HepG2 (cell line): ENCODE measurements around the gene NFS1. TPM values are rescaled to one million over a fixed set of nuclear protein-coding genes. Genes with fewer than 3 reads are reported as not detected.
A peak's percentile ranks its signal among the peaks of the same experiment; 100 is the strongest.

Experiments used
- AHR ChIP-seq: IDR thresholded peaks from 2 replicates; pipeline ENCODE4 v1.6.1; 2018; ENCODE audit warnings: missing genetic modification reagents, missing compliant biosample characterization
- BORCS8-MEF2B ChIP-seq: sonication (generic); formaldehyde crosslinking; IDR thresholded peaks from 2 replicates; pipeline ENCODE4 v1.8.0; 2022; ENCODE audit warnings: mild to moderate bottlenecking, missing genetic modification reagents
- ETV6 ChIP-seq: sonication (generic); formaldehyde crosslinking; conservative IDR thresholded peaks from 2 replicates; pipeline ENCODE4 v1.4.0; 2020; ENCODE audit warnings: missing genetic modification reagents
- GATAD1 ChIP-seq: IDR thresholded peaks from 2 replicates; pipeline ENCODE4 v1.6.1; 2016; ENCODE audit warnings: missing genetic modification reagents, missing compliant biosample characterization
- MAF1 ChIP-seq: sonication (generic); formaldehyde crosslinking; IDR thresholded peaks from 2 replicates; pipeline ENCODE4 v1.5.0; 2020; ENCODE audit warnings: missing genetic modification reagents, borderline replicate concordance
- MZF1 ChIP-seq: sonication (generic); formaldehyde crosslinking; IDR thresholded peaks from 2 replicates; pipeline ENCODE4 v1.8.1; 2023; ENCODE audit warnings: mild to moderate bottlenecking, missing genetic modification reagents, borderline replicate concordance
- NFE2 ChIP-seq: sonication (generic); formaldehyde crosslinking; IDR thresholded peaks from 2 replicates; pipeline ENCODE4 v1.4.0; 2020; ENCODE audit warnings: missing genetic modification reagents
- NR3C1 ChIP-seq: sonication (generic); formaldehyde crosslinking; IDR thresholded peaks from 2 replicates; pipeline ENCODE4 v1.4.0; 2020; ENCODE audit warnings: missing genetic modification reagents
- PAWR ChIP-seq: sonication (generic); formaldehyde crosslinking; IDR thresholded peaks from 2 replicates; pipeline ENCODE4 v1.4.0; 2020; ENCODE audit warnings: missing genetic modification reagents, mild to moderate bottlenecking, borderline replicate concordance
- PHB2 ChIP-seq: fragments of 450-650 bp; IDR thresholded peaks from 2 replicates; pipeline ENCODE4 v1.6.1; 2018; ENCODE audit not compliant: partially characterized antibody
- RFX1 ChIP-seq: fragments of 450-650 bp; IDR thresholded peaks from 2 replicates; pipeline ENCODE4 v1.6.1; 2017
- SNAPC2 ChIP-seq: sonication (generic); formaldehyde crosslinking; IDR thresholded peaks from 2 replicates; pipeline ENCODE4 v1.8.1; 2022; ENCODE audit warnings: mild to moderate bottlenecking, missing genetic modification reagents
- SRY ChIP-seq: sonication (generic); formaldehyde crosslinking; IDR thresholded peaks from 2 replicates; pipeline ENCODE4 v1.8.0; 2022; ENCODE audit warnings: mild to moderate bottlenecking, missing genetic modification reagents
- TRIM24 ChIP-seq: sonication (generic); formaldehyde crosslinking; IDR thresholded peaks from 2 replicates; pipeline ENCODE4 v1.8.0; 2022; ENCODE audit warnings: mild to moderate bottlenecking, missing genetic modification reagents
- ZNF292 ChIP-seq: sonication (generic); formaldehyde crosslinking; IDR thresholded peaks from 2 replicates; pipeline ENCODE4 v1.8.1; 2022; ENCODE audit warnings: mild to moderate bottlenecking, low read depth, missing genetic modification reagents, borderline replicate concordance
- ZNF761 ChIP-seq: sonication (generic); formaldehyde crosslinking; conservative IDR thresholded peaks from 2 replicates; pipeline ENCODE4 v1.4.0; 2020; ENCODE audit warnings: mild to moderate bottlenecking, missing genetic modification reagents
- ZNF841 ChIP-seq: sonication (generic); formaldehyde crosslinking; IDR thresholded peaks from 2 replicates; pipeline ENCODE4 v1.8.1; 2023; ENCODE audit warnings: missing genetic modification reagents, borderline replicate concordance
- ZSCAN12 ChIP-seq: sonication (generic); formaldehyde crosslinking; IDR thresholded peaks from 2 replicates; pipeline ENCODE4 v1.9.0; 2021; ENCODE audit warnings: mild to moderate bottlenecking, missing genetic modification reagents
- ZSCAN21 ChIP-seq: sonication (generic); formaldehyde crosslinking; IDR thresholded peaks from 2 replicates; pipeline ENCODE4 v1.8.0; 2022; ENCODE audit warnings: mild to moderate bottlenecking, missing genetic modification reagents, moderate library complexity, borderline replicate concordance
- polyA plus RNA-seq, 8 experiments: library from polyadenylated mRNA; depleted of rRNA in 3 of 8; stranded (reverse) in 7 of 8; unstranded in 1 of 8; fragments of >200 nt; fragmentation: Illumina TruSeq in 4 of 8; extraction: Trizol in 4 of 8; gene quantifications; 2 replicates each; pipeline versions ENCODE4 v1.2.1 to v1.2.3, GENCODE V29; 2011 to 2016; ENCODE audit warnings: low read depth in 4 of 8, missing spikeins in 1 of 8, mixed read lengths in 1 of 8; ENCODE audit not compliant: insufficient read depth in 1 of 8
- total RNA-seq, 5 experiments: library from RNA; depleted of rRNA; stranded (reverse); fragments of >200 nt; fragmentation: Illumina TruSeq; extraction: Trizol; gene quantifications; 2 replicates each; pipeline ENCODE4 v1.2.3, GENCODE V29; 2016; ENCODE audit warnings: low read depth in 1 of 5
- TF ChIP-seq, protein P1 (sequence below): sonication (generic); formaldehyde crosslinking; IDR thresholded peaks from 2 replicates; pipeline ENCODE4 v1.4.0; 2020; ENCODE audit warnings: missing genetic modification reagents, mild to moderate bottlenecking, borderline replicate concordance
- TF ChIP-seq, protein P2 (sequence below): sonication (generic); formaldehyde crosslinking; IDR thresholded peaks from 2 replicates; pipeline ENCODE4 v1.5.0; 2020; ENCODE audit warnings: missing genetic modification reagents
- TF ChIP-seq, protein P3 (sequence below): sonication (generic); formaldehyde crosslinking; IDR thresholded peaks from 2 replicates; pipeline ENCODE4 v1.9.0; 2021; ENCODE audit warnings: missing genetic modification reagents, borderline replicate concordance
- TF ChIP-seq, protein P4 (sequence below): sonication (generic); formaldehyde crosslinking; IDR thresholded peaks from 2 replicates; pipeline ENCODE4 v1.5.1; 2020; ENCODE audit warnings: missing genetic modification reagents, mild to moderate bottlenecking, borderline replicate concordance

NFS1 gene
- total and polyA plus RNA-seq, 2 of the 13 experiments (the other 11 are each of a cell fraction or from before 2014, with no cell fraction given) = 65.9 to 88.1 TPM

DNA sequence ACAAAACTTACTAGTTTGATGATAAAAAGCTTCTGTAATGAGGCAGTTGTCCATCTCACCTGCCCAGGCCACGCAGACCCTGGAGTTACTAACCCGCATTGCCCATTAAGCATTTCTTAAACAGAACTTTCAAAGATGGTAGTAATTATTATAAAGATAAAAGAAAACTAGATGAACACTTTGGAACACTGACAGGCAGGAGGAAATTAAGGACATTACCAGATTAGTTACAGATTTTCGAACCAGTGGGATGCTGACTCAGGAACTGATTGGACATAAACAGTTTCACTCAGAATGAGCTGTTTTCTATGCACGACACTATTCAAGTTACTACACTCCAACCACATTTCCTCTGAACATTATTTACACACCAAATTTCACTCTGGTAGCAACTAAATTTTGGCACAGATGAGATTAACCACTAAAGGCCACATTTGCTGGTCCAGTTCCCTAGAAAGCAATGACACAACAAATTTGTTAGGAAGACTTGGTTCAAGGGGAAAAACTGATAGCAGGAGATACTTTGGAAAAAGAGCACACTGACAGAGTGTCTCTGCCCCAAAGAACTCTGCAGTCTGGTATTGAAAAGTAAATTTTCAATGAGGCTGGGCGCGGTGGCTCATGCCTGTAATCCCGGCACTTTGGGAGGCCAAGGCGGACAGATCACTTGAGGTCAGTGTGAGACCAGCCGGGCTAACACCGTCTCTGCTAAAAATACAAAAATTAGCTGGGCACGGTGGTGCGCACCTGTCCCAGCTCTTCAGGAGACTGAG is 3.1 kb upstream of the NFS1 start (continued):
- peak; percentile 33; the same call in 1 of the 2 replicates for TF ChIP-seq ZNF841
- TF ChIP-seq, protein P1, sequence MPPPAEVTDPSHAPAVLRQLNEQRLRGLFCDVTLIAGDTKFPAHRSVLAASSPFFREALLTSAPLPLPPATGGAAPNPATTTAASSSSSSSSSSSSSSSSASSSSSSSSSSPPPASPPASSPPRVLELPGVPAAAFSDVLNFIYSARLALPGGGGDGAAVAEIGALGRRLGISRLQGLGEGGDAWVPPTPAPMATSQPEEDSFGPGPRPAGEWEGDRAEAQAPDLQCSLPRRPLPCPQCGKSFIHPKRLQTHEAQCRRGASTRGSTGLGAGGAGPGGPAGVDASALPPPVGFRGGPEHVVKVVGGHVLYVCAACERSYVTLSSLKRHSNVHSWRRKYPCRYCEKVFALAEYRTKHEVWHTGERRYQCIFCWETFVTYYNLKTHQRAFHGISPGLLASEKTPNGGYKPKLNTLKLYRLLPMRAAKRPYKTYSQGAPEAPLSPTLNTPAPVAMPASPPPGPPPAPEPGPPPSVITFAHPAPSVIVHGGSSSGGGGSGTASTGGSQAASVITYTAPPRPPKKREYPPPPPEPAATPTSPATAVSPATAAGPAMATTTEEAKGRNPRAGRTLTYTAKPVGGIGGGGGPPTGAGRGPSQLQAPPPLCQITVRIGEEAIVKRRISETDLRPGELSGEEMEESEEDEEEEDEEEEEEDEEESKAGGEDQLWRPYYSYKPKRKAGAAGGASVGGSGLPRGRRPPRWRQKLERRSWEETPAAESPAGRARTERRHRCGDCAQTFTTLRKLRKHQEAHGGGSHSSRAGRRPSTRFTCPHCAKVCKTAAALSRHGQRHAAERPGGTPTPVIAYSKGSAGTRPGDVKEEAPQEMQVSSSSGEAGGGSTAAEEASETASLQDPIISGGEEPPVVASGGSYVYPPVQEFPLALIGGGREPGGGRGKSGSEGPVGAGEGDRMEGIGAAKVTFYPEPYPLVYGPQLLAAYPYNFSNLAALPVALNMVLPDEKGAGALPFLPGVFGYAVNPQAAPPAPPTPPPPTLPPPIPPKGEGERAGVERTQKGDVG (CRISPR knock-in tag) = no peak
- TF ChIP-seq RFX1 = no peak
- no peak for TF ChIP-seq PAWR (CRISPR knock-in tag)
- peak; percentile 77; the same call in 1 of the 2 replicates for TF ChIP-seq SNAPC2 (CRISPR knock-in tag)
- TF ChIP-seq BORCS8-MEF2B (CRISPR knock-in tag) = peak; percentile 82; the same call in 1 of the 2 replicates
- TF ChIP-seq PHB2 = no peak
- TF ChIP-seq, protein P2, sequence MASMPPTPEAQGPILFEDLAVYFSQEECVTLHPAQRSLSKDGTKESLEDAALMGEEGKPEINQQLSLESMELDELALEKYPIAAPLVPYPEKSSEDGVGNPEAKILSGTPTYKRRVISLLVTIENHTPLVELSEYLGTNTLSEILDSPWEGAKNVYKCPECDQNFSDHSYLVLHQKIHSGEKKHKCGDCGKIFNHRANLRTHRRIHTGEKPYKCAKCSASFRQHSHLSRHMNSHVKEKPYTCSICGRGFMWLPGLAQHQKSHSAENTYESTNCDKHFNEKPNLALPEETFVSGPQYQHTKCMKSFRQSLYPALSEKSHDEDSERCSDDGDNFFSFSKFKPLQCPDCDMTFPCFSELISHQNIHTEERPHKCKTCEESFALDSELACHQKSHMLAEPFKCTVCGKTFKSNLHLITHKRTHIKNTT = no peak
- TF ChIP-seq ZNF761 (CRISPR knock-in tag) = no peak
- TF ChIP-seq, protein P3, sequence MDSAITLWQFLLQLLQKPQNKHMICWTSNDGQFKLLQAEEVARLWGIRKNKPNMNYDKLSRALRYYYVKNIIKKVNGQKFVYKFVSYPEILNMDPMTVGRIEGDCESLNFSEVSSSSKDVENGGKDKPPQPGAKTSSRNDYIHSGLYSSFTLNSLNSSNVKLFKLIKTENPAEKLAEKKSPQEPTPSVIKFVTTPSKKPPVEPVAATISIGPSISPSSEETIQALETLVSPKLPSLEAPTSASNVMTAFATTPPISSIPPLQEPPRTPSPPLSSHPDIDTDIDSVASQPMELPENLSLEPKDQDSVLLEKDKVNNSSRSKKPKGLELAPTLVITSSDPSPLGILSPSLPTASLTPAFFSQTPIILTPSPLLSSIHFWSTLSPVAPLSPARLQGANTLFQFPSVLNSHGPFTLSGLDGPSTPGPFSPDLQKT (CRISPR knock-in tag) = no peak
- TF ChIP-seq ZNF292 (CRISPR knock-in tag) = no peak
- no peak for TF ChIP-seq TRIM24
- TF ChIP-seq ZSCAN12 (CRISPR knock-in tag) = peak; percentile 85; the same call in 1 of the 2 replicates
- TF ChIP-seq NR3C1 (CRISPR knock-in tag) = no peak
- no peak for TF ChIP-seq ZSCAN21 (CRISPR knock-in tag)
- no peak for TF ChIP-seq MAF1 (CRISPR knock-in tag)
- TF ChIP-seq MZF1 (CRISPR knock-in tag) = no peak
- no peak for TF ChIP-seq GATAD1 (CRISPR knock-in tag)
- no peak for TF ChIP-seq NFE2 (CRISPR knock-in tag)
- TF ChIP-seq ETV6 (CRISPR knock-in tag) = 0 out of 2 replicates have a peak, but pooled peaks have one; percentile 46
- TF ChIP-seq SRY (CRISPR knock-in tag) = no peak
- TF ChIP-seq, protein P4, sequence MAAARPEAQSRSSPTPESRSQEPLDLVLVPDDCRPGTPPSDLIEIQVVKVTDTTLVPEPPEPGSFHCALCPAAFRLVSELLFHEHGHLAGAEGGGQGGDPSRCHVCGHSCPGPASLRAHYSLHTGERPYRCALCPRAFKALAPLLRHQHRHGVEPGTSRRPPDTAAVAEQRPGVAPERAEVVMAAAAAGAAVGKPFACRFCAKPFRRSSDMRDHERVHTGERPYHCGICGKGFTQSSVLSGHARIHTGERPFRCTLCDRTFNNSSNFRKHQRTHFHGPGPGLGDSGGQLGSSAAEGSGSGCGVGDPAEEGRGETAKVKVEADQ = no peak
- peak; percentile 27; the same call in 1 of the 2 replicates for TF ChIP-seq AHR (CRISPR knock-in tag)
